Peyer's patch (tissue), 4 donors: ENCODE data around the gene EP400.

Source experiments
- POLR2A ChIP-seq, 2 donors: fragments of 450-650 bp; IDR thresholded peaks; one replicate each; pipeline ENCODE4 v1.5.1; 2017; ENCODE audit warnings: antibody characterized with exemption in 2 of 2, mild to moderate bottlenecking in 2 of 2, moderate library complexity in 2 of 2
- TF ChIP-seq, protein P1 (sequence below), 6 experiments: fragments of 450-650 bp in 4 of 6; fragments of 200-600 bp in 2 of 6; sonication (generic) in 1 of 6; IDR thresholded peaks; one replicate each; pipeline ENCODE4 v1.5.1; 2017 to 2019; ENCODE audit warnings: antibody characterized with exemption in 6 of 6, mild to moderate bottlenecking in 3 of 6, moderate library complexity in 1 of 6

- TF ChIP-seq, protein P1, sequence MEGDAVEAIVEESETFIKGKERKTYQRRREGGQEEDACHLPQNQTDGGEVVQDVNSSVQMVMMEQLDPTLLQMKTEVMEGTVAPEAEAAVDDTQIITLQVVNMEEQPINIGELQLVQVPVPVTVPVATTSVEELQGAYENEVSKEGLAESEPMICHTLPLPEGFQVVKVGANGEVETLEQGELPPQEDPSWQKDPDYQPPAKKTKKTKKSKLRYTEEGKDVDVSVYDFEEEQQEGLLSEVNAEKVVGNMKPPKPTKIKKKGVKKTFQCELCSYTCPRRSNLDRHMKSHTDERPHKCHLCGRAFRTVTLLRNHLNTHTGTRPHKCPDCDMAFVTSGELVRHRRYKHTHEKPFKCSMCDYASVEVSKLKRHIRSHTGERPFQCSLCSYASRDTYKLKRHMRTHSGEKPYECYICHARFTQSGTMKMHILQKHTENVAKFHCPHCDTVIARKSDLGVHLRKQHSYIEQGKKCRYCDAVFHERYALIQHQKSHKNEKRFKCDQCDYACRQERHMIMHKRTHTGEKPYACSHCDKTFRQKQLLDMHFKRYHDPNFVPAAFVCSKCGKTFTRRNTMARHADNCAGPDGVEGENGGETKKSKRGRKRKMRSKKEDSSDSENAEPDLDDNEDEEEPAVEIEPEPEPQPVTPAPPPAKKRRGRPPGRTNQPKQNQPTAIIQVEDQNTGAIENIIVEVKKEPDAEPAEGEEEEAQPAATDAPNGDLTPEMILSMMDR (IDR thresholded peaks at IDR 0.05): no peak
- TF ChIP-seq POLR2A (IDR thresholded peaks at IDR 0.05): no peak
These were observed 48.1 kb upstream of the EP400 start for GRCh38 chr12:131901431-131902331.
